ENCODE measurements around the gene BMAL1. TPM values are rescaled to one million over a fixed set of nuclear protein-coding genes. Genes with fewer than 3 reads are reported as not detected.

BMAL1 gene
- total RNA-seq, 4 donors from 2014 or later, result 19.4 to 87.5 (median 39.7) TPM

DNA sequence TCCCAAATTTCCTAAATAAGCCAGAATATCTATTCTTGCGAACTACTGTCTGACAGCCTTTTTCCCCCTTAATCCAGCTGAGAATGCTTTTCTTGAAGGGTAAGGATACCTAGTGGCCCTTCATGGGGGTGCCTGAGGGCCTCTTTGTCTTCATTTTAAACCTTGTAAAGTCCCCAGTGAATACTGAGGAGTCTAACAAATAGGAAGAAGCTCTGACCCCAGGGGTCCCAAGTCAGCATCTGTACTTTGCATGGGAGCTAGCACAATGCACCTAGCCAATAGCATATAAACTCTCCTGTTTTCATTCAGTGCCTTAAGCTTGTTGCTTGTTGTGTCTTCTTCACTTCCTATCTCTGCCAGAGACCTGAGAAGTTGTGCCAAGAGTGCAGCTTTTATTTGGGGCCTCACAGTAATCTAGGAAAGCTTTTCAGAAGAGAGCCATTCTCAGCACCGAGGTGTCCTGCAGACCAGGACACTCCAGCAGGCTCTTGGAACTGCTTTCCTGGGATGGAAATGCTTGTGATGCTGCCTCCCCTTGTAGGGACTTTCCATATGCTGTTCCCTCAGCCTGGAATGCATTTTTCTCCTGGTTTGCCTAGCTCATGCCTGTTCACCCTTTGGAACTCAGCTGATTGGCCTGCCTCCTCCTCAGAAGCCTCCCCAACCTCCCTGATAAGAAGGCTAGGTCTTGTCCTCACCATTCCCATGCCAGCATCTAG, 37.2 kb downstream of the BMAL1 start:
- Histone ChIP-seq H3K4me3 (no peak overlapping the region), H3K27ac (no peak overlapping the region), H3K9me3 (no peaks in the 10 kb centered on the region), H3K4me1 (peaks cover 0 to 32% (median 5%) of the 10 kb centered on the region in 4 donors), H3K36me3 (peaks cover 0 to 3% (median 0%) of the 10 kb centered on the region in 3 donors), H3K27me3 (no peaks in the 10 kb centered on the region)
- peak in 1 of 3 donors; percentile 32 for DNase-seq
- no peak for TF ChIP-seq POLR2A (IDR thresholded peaks at IDR 0.05)
- TF ChIP-seq, protein P1, sequence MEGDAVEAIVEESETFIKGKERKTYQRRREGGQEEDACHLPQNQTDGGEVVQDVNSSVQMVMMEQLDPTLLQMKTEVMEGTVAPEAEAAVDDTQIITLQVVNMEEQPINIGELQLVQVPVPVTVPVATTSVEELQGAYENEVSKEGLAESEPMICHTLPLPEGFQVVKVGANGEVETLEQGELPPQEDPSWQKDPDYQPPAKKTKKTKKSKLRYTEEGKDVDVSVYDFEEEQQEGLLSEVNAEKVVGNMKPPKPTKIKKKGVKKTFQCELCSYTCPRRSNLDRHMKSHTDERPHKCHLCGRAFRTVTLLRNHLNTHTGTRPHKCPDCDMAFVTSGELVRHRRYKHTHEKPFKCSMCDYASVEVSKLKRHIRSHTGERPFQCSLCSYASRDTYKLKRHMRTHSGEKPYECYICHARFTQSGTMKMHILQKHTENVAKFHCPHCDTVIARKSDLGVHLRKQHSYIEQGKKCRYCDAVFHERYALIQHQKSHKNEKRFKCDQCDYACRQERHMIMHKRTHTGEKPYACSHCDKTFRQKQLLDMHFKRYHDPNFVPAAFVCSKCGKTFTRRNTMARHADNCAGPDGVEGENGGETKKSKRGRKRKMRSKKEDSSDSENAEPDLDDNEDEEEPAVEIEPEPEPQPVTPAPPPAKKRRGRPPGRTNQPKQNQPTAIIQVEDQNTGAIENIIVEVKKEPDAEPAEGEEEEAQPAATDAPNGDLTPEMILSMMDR (IDR thresholded peaks at IDR 0.05), result no peak

DNA sequence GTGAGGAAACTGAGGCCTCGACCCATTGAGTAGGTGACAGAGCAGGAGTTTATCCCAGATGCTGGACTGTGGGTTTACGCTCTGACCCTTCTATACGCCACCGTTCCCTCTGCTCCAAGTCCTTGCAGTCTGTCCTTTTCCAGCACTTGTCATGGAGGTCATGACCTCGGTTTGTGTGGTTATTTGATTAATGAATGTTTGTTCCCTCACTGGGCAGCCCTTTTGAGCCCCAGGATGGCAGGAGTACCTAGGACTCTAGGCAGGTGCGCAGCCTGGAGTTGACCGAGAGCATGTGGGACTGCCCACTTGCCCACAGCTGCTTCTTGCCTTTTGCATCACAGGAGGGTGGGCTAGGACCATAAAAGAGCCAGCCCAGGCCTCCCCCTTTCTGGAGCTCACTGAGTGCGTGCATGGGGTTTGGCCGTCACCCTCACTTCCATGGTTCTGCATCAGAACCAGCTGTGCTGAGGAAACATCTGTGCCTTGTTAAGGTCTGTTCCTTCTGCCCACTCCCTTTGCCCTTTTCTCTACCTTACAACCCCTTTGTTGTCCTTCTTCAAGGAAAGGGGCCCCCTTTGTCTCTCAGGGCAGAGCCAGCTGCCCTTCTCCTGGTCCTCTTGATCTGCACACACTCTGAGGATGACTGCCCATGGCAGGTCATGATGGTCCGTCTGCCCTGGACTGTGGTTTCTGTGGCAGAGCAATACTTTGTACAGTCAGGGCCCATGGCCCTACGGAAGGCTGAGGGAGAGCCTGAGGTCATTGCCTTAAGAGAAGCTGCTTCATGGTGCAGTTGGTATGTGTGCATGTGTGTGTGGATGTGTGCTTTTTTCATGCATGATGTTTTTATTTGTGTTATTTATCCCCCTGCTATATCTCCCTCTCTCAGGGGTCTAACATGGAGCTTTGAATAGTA, 38.2 kb downstream of the BMAL1 start:
- TF ChIP-seq, protein P1 (IDR thresholded peaks at IDR 0.05), result no peak
- TF ChIP-seq POLR2A (IDR thresholded peaks at IDR 0.05), result no peak
- Histone ChIP-seq H3K4me1 (peaks cover 0 to 36% (median 5%) of the 10 kb centered on the region in 4 donors), H3K4me3 (no peak overlapping the region), H3K36me3 (no peaks in the 10 kb centered on the region), H3K9me3 (no peaks in the 10 kb centered on the region), H3K27me3 (no peaks in the 10 kb centered on the region), H3K27ac (no peak overlapping the region)
- peak in 1 of 3 donors; percentile 36 for DNase-seq

DNA sequence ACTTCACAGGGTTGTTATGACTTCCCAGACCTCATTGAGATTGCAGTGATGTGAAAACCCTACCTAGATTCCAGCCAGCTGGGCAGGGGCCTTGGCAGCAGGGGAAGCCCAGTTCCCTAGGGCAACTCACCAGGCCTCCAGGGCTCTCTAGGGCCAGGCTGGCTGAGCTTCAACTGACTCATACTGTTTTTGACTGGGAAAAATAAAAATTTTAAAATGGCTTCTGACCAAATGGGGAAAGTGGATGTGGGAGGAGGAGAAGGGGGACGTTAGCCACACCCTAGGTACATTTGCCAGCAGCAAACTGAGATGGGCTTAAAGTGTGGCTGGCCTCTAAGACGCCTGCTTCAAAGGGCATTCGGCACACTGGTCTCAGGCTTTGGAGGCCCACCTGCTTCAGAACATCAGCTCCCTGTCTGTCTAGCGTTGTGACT, 39.0 kb downstream of the BMAL1 start:
- Histone ChIP-seq H3K36me3 (no peaks in the 10 kb centered on the region), H3K4me1 (peaks cover 0 to 36% (median 5%) of the 10 kb centered on the region in 4 donors), H3K27ac (no peak overlapping the region), H3K4me3 (no peak overlapping the region), H3K9me3 (no peaks in the 10 kb centered on the region), H3K27me3 (no peaks in the 10 kb centered on the region)
- no peak for TF ChIP-seq POLR2A (IDR thresholded peaks at IDR 0.05)
- TF ChIP-seq, protein P1 (IDR thresholded peaks at IDR 0.05), result no peak
- peak in 1 of 3 donors; percentile 42 for DNase-seq

DNA sequence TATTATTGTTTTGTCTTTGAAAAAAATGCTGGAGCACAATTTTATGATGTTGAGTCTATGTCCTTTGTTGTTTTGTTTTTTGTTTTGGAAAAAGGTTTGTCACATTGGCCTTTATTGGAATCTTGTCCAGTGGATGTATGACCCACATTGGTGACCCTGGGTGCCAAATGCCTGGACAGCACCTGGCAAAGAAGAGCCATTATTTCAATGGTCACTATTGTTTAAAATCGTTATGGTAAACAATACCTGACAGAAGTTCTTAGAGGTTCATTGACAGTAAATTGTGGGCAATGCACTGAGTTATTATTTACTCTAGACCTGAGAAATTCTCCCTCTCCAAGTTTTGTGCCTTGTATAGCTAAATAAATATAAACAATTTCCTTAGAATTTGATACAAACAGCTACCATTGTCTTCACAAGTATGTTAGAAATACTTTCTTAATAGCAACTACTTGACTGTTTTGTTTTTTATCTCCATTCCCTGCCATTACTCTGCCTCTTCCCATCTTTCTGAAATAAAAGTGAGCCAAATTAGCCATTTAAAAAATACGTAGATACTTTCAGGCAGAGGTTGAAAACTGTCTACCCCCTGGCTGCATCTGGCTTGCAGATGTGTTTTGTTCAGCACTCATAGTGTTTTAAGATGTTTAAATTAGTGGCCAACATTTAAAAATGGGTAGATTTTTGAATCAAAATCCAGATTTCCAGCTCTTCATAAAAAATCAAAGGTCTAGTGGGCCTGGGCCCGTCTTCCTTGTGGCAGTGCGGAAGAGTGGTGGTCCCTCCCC, 39.9 kb downstream of the BMAL1 start:
- TF ChIP-seq POLR2A (IDR thresholded peaks at IDR 0.05), result no peak
- TF ChIP-seq, protein P1 (IDR thresholded peaks at IDR 0.05), result no peak
- Histone ChIP-seq H3K36me3 (no peaks in the 10 kb centered on the region), H3K9me3 (no peaks in the 10 kb centered on the region), H3K4me3 (no peak overlapping the region), H3K27ac (no peak overlapping the region), H3K27me3 (no peaks in the 10 kb centered on the region), H3K4me1 (peaks cover 0 to 36% (median 5%) of the 10 kb centered on the region in 4 donors)
- DNase-seq, result peak in 1 of 3 donors; percentile 33

Measured in Peyer's patch (tissue), 4 donors.